Retinal pigment epithelial cell (primary cell): ENCODE measurements around the gene RFC5.

Source experiments
- DNase-seq: peaks from one replicate; pipeline ENCODE4 v3.0.0-alpha.2; 2010; ENCODE audit warnings: low read depth
- H3K4me3 ChIP-seq: 2 replicates; pipeline ENCODE4 v1.5.1; 2011; ENCODE audit warnings: mild to moderate bottlenecking, low read length, control low read depth, moderate library complexity
- CTCF ChIP-seq: conservative IDR thresholded peaks from 2 replicates; pipeline ENCODE4 v1.5.1; 2011; ENCODE audit warnings: low read depth, low read length, control low read depth, inconsistent platforms

The RFC5 gene

DNA sequence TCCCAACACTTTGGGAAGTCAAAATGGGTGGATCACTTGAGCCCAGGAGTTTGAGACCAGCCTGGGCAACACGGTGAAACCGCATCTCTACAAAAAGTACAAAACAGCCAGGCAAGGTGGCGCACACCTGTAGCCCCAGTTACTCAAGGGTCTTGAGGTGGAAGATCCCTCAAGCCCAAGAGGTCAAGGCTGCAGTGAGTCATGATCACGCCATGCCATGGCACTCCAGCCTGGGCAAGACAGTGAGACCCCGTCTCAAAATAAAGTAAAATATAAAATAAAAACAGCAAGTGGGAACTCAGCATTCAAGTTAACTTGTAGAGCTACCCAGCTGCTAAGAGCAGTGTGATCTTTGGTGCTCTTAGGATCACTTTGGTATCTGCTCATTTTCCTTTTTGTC, 12.7 kb downstream of the RFC5 start:
- TF ChIP-seq CTCF = no peak
- H3K4me3 ChIP-seq = no peak overlapping the region
- no peak for DNase-seq

DNA sequence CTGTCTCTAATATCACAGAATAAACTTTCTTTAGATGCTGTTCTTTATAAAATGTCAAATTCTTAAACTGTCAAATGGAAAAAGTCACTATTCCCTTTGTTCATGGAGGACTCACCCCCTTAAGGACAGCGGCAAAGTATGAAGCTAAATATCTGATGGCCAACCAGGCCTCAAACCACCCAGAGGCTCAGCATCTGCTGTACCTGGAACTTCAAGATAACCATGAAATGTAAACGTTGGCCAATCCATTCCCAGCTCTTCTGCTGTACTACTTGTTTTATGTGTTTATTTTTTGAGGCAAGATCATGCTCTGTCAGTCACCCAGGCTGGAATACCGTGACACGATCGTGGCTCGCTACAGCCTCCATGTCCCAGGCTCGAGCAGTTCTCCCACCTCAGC, 15.7 kb downstream of the RFC5 start:
- H3K4me3 ChIP-seq = no peak overlapping the region
- no peak for DNase-seq
- TF ChIP-seq CTCF = no peak

GRCh38 chr12:118033323-118033722, 16.8 kb downstream of the RFC5 start:
- no peak overlapping the region for H3K4me3 ChIP-seq
- TF ChIP-seq CTCF = no peak
- DNase-seq = no peak

GRCh38 chr12:118033902-118034301, 17.4 kb downstream of the RFC5 start:
- no peak for DNase-seq
- TF ChIP-seq CTCF = no peak
- H3K4me3 ChIP-seq = no peak overlapping the region

- no peak overlapping the region for H3K4me3 ChIP-seq
- no peak for DNase-seq
- peak; percentile 42 for TF ChIP-seq CTCF
Measured at GRCh38 chr12:118034429-118035189, 18.1 kb downstream of the RFC5 start.

- DNase-seq = no peak
- TF ChIP-seq CTCF = peak; percentile 25
Measured at GRCh38 chr12:118035190-118036041, 18.9 kb downstream of the RFC5 start.

More at GRCh38 chr12:118035190-118036041, 18.9 kb downstream of the RFC5 start:
- no peak overlapping the region for H3K4me3 ChIP-seq
